Measurements from ENCODE around the gene NR1H4. TPM values are rescaled to one million over a fixed set of nuclear protein-coding genes. Genes with fewer than 3 reads are reported as not detected.

NR1H4 gene
- total and polyA plus RNA-seq, 8 donors, result 0.20 to 0.72 (median 0.44) TPM; not detected in 2

- Histone ChIP-seq H3K4me1 (no peaks in the 10 kb centered on the region), H3K27ac (no peak overlapping the region), H3K9me3 (peaks cover 0 to 2% of the 10 kb centered on the region in 2 donors), H3K4me3 (no peak overlapping the region), H3K27me3 (peaks cover 0 to 5% of the 10 kb centered on the region in 2 donors), H3K36me3 (no peaks in the 10 kb centered on the region)
- intact Hi-C loops (cut with DNase I), result no loop called here
- no peak for DNase-seq
- TF ChIP-seq, protein P1, sequence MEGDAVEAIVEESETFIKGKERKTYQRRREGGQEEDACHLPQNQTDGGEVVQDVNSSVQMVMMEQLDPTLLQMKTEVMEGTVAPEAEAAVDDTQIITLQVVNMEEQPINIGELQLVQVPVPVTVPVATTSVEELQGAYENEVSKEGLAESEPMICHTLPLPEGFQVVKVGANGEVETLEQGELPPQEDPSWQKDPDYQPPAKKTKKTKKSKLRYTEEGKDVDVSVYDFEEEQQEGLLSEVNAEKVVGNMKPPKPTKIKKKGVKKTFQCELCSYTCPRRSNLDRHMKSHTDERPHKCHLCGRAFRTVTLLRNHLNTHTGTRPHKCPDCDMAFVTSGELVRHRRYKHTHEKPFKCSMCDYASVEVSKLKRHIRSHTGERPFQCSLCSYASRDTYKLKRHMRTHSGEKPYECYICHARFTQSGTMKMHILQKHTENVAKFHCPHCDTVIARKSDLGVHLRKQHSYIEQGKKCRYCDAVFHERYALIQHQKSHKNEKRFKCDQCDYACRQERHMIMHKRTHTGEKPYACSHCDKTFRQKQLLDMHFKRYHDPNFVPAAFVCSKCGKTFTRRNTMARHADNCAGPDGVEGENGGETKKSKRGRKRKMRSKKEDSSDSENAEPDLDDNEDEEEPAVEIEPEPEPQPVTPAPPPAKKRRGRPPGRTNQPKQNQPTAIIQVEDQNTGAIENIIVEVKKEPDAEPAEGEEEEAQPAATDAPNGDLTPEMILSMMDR (IDR thresholded peaks at IDR 0.05), result no peak
- no peak for ATAC-seq
These were observed 46.5 kb downstream of the NR1H4 start for GRCh38 chr12:100520048-100520769.

DNA sequence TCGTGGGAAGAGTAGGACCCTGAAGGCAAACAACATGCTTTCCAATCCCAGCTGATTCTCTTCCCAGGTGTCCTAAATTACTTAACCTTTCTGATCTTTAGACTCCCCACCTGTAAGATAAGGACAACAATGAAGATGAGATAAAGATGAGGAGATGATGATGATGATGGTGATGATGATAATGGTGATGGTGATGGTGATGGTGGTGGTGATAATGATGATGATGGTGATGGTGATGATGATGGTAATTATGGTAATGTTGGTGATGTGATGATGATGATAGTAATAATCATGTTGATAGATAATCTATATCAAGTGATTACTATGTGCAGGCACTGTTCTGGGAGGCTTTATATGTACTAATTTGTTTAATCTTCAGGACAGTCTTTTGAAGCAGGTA lies 48.3 kb downstream of the NR1H4 start:
- ATAC-seq (no peak), DNase-seq (no peak)
- intact Hi-C loops (cut with DNase I), result no loop called here
- H3K4me3 ChIP-seq, result no peak overlapping the region
- H3K36me3 ChIP-seq, result no peaks in the 10 kb centered on the region
- TF ChIP-seq, protein P1 (IDR thresholded peaks at IDR 0.05), result no peak
- H3K27me3 ChIP-seq, result peaks cover 0 to 5% of the 10 kb centered on the region in 2 donors
- no peak overlapping the region for H3K27ac ChIP-seq
- no peaks in the 10 kb centered on the region for H3K4me1 ChIP-seq
- H3K9me3 ChIP-seq, result peaks cover 0 to 2% of the 10 kb centered on the region in 2 donors

GRCh38 chr12:100528034-100528433 lies 54.4 kb downstream of the NR1H4 start:
- Histone ChIP-seq H3K4me1 (no peaks in the 10 kb centered on the region), H3K9me3 (no peaks in the 10 kb centered on the region), H3K27me3 (peaks cover 0 to 16% of the 10 kb centered on the region in 2 donors), H3K36me3 (no peaks in the 10 kb centered on the region), H3K4me3 (no peak overlapping the region), H3K27ac (no peak overlapping the region)
- TF ChIP-seq, protein P1 (IDR thresholded peaks at IDR 0.05), result no peak
- no peak for DNase-seq
- intact Hi-C loops (cut with DNase I), result no loop called here
- no peak for ATAC-seq

DNA sequence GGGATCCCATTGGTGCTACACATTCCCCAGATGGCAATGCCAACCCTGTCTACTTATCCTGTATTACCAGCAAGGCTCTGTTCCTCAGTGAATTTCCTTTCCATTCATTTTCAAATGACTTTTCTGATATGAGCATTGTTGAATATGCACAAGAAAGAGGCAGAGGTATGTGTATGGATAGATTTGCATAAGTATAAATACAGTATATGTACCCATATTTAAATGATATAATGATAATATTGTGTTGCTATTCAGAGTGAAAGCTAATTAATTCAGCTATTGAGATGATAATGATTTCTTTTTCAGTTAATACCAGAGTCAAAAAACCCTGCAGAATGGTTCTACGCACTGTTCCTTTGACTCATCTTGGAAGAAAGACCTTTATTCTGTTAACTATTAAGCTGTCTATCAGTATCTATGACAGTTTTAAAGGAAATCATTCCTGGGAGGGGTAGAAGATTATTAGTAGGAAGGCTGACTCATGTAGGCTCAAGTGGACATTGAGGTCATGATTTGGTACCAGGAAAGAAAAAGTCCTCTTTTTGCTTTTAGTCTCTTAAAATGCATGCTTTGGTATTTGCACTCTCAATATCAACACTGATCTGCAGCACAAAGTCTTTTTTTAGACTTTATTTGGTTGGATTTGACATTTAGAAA lies 54.9 kb downstream of the NR1H4 start:
- no peak for DNase-seq
- Histone ChIP-seq H3K27ac (no peak overlapping the region), H3K27me3 (peaks cover 0 to 16% of the 10 kb centered on the region in 2 donors), H3K4me3 (no peak overlapping the region), H3K36me3 (no peaks in the 10 kb centered on the region), H3K9me3 (no peaks in the 10 kb centered on the region), H3K4me1 (no peaks in the 10 kb centered on the region)
- ATAC-seq, result no peak
- intact Hi-C loops (cut with DNase I), result no loop called here
- TF ChIP-seq, protein P1 (IDR thresholded peaks at IDR 0.05), result no peak

DNA sequence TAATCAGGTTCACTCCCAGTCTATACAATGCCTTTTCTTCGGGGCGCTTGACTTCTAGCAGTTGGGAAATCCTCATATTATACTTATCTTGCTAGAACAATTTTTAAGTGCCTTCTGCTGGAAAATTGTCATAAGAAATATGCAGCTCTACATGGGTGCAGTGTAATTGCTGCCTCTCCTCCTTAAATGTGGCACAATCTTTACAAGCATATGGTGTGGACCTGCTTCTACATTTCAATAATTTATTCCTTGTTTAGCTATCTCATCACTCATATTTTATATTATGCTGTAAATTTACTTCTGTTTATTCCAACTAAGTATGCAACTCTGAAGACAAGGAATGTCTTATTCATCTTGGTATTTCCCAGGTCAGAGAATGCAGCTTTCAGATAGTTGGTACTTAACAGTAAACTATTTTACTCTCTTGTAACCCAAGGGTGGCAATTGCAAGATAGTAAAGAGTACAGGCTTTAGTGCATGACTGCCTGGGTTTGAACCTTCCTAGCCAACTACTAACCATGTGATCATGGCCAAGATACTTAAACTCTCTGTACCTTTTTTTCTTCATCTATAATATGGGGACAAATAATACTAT lies 56.2 kb downstream of the NR1H4 start:
- no peaks in the 10 kb centered on the region for H3K9me3 ChIP-seq
- TF ChIP-seq, protein P1 (IDR thresholded peaks at IDR 0.05), result no peak
- intact Hi-C loops (cut with DNase I), result no loop called here
- DNase-seq (no peak), ATAC-seq (no peak)
- no peaks in the 10 kb centered on the region for H3K36me3 ChIP-seq
- H3K4me3 ChIP-seq, result no peak overlapping the region
- no peak overlapping the region for H3K27ac ChIP-seq
- no peaks in the 10 kb centered on the region for H3K4me1 ChIP-seq
- peaks cover 0 to 11% of the 10 kb centered on the region in 2 donors for H3K27me3 ChIP-seq

Data from left lung (tissue), 10 donors.